Astrocyte of the cerebellum (primary cell): ENCODE results near the gene LGALS13.

Experiments
- DNase-seq: peaks from one replicate; pipeline ENCODE4 v3.0.0-alpha.2; 2011; ENCODE audit warnings: low read depth
- H3K4me3 ChIP-seq: 2 replicates; pipeline ENCODE4 v1.5.1; 2011; ENCODE audit warnings: mild to moderate bottlenecking, low read depth, low read length, moderate library complexity
- in situ Hi-C: cut with HindIII; loops from 2 replicates; pipeline ENCODE4 v1.10.0; 2017; ENCODE audit warnings: low sequenced_read_pairs
- TF ChIP-seq, protein P1 (sequence below): IDR thresholded peaks from 2 replicates; pipeline ENCODE4 v1.5.1; 2012; ENCODE audit warnings: low read length, low read depth, moderate library complexity, mild to moderate bottlenecking; ENCODE audit errors: missing control alignments

The LGALS13 gene

GRCh38 chr19:39602224-39602623, at the start of gene LGALS13:
TSS of gene LGALS13 (plus strand) at chr19:39602524. CDS start at chr19:39602569, 45 bp downstream.
- DNase-seq: no peak
- TF ChIP-seq, protein P1, sequence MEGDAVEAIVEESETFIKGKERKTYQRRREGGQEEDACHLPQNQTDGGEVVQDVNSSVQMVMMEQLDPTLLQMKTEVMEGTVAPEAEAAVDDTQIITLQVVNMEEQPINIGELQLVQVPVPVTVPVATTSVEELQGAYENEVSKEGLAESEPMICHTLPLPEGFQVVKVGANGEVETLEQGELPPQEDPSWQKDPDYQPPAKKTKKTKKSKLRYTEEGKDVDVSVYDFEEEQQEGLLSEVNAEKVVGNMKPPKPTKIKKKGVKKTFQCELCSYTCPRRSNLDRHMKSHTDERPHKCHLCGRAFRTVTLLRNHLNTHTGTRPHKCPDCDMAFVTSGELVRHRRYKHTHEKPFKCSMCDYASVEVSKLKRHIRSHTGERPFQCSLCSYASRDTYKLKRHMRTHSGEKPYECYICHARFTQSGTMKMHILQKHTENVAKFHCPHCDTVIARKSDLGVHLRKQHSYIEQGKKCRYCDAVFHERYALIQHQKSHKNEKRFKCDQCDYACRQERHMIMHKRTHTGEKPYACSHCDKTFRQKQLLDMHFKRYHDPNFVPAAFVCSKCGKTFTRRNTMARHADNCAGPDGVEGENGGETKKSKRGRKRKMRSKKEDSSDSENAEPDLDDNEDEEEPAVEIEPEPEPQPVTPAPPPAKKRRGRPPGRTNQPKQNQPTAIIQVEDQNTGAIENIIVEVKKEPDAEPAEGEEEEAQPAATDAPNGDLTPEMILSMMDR: no peak
- in situ Hi-C loops: no loop called here
- H3K4me3 ChIP-seq: no peak within 1 kb of the TSS

DNA sequence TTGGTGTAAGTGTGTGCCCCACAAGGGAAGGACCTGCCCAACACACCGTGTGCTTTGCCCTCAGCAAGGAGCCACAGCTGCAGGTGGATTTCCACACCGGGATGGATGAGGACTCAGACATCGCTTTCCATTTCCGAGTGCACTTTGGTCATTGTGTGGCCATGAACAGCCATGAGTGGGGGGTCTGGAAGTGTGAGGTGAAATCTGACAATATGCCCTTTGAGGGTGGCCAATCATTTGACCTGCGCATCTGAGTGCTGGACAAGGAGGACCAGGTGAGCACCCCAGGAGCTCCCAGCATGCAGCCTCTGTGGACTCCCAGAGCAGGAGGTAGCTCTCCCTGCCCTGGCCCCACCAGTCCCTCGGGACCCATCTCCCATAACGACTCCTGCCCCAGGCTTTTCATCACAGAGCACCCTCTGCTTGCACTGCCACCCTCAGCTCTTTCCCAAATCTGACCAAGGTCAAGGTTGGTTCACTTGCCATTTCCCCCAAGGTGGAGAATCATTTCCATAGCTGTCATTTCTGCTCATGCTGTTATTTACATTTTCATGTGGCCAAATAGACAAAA, 49.2 kb upstream of the LGALS13 start:
- no peak for DNase-seq
- TF ChIP-seq, protein P1: no peak
- H3K4me3 ChIP-seq: no peak overlapping the region
- in situ Hi-C loops: no loop called here

DNA sequence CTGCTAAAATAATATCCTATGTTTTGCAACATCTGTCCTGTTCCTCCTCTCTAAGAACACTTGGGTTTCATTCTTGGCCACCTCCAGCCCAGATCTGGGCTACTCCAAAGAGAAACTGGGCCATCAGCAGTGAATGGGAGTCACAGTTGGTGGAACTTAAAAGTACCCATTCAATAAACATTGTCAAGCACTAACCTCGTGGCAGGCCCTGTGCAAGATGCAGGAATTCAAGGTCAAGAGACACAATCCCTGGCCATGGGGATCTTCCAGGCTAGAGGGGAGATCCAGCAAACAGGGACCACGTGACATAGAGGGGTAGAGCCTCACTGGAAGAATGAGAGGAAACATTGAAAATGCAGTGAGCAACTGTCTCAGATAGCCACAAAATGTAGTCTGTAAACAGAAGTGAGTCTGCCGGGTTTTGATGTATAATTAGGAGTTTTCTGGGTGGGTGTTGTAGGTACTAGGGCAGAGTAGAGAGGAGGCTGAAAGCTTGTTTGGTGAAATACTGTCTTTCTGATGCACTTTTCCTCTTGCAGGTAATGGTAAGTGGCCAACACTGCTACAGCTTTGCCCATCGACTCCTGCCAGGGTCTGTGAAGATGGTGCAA, 47.5 kb upstream of the LGALS13 start:
- no peak for DNase-seq
- in situ Hi-C loops: no loop called here
- TF ChIP-seq, protein P1: no peak
- no peak overlapping the region for H3K4me3 ChIP-seq

- no peak for DNase-seq
- TF ChIP-seq, protein P1: no peak
- H3K4me3 ChIP-seq: no peak overlapping the region
- in situ Hi-C loops: no loop called here
Observed at GRCh38 chr19:39555883-39556282, 46.4 kb upstream of the LGALS13 start.

- no peak for DNase-seq
- TF ChIP-seq, protein P1: no peak
Observed at GRCh38 chr19:39557811-39558623, 44.3 kb upstream of the LGALS13 start.

DNA sequence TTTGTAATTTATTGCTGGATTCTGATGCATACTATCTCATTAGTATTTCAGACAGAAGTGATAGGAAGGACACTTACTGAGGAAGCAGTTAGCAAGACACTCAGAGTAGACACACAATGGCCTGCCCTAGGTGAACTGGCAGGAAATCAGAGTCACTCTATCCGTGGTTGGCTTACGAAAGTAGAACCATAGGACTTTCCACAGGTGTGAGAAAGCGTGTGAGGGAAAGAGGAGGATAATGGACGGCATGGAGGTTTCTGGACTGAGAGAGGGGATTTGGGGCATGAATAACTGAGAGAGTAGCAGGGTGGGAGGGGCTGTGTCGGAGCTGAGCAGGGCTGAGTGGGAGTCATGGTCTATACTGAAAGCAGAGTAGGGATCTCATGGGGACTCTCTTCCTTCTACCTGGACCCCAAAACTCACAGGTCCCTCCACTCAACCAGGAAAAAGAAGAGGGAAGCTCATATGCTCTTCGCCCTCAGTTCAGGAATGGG, 43.7 kb upstream of the LGALS13 start:
- TF ChIP-seq, protein P1: no peak
- in situ Hi-C loops: no loop called here
- H3K4me3 ChIP-seq: no peak overlapping the region
- no peak for DNase-seq

More at GRCh38 chr19:39557811-39558623, 44.3 kb upstream of the LGALS13 start:
- in situ Hi-C loops: no loop called here
- no peak overlapping the region for H3K4me3 ChIP-seq
